Activated CD4-positive, alpha-beta T cell treated with anti-CD3 and anti-CD28 coated beads for 24 hours (primary cell): ENCODE results near the gene POLD2.

Source experiments
- DNase-seq, 2 donors: peaks; one replicate each; pipeline ENCODE4 v3.0.0-alpha.2; 2020; ENCODE audit warnings: low read depth in 2 of 2

Gene POLD2

DNA sequence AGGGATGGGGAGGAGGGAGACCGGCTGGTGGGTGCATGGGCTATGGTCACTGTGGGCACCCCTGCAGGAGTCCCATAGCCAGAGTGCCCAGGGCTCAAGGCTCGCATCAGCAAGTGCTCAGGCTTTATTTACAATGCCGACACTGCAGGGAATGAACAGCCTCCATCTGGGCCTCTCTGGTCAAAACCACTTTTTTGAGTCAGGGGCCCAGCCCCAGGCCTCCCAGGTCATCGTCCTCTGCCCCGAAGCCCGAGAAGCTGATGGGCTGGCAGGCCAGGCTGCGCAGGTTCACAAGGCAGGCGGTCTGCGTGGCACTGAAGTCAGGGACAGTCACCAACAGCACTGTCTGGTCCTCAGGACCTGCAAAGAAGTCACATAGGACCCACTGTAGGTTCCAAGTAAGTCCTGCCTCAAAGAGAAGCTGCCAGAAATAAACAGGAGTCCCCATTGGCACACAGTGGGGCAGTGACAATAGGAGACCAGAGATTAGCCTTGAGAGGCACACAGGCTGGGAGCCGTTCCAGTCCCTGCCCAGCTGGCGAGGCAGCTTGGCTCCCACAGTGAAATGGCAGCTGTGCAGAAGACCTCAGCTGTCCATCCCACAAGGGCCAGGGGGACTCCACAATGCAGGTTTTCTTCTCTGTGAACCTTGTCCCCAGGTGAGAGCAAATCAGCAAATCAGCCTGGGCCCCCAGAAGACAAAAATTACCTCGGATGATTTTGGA lies 8.6 kb downstream of the POLD2 start:
- DNase-seq = no peak

DNA sequence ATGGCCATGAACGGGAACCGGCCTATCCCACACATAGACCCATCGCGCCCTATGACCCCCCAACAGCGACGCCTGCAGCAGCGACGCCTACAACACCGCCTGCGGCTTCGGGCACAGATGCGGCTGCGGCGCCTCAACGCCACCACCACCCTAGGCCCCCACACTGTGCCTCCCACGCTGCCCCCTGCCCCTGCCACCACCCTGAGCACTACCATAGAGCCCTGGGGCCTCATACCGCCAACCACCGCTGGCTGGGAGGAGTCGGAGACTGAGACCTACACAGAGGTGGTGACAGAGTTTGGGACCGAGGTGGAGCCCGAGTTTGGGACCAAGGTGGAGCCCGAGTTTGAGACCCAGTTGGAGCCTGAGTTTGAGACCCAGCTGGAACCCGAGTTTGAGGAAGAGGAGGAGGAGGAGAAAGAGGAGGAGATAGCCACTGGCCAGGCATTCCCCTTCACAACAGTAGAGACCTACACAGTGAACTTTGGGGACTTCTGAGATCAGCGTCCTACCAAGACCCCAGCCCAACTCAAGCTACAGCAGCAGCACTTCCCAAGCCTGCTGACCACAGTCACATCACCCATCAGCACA lies 9.5 kb downstream of the POLD2 start:
- DNase-seq = no peak

DNA sequence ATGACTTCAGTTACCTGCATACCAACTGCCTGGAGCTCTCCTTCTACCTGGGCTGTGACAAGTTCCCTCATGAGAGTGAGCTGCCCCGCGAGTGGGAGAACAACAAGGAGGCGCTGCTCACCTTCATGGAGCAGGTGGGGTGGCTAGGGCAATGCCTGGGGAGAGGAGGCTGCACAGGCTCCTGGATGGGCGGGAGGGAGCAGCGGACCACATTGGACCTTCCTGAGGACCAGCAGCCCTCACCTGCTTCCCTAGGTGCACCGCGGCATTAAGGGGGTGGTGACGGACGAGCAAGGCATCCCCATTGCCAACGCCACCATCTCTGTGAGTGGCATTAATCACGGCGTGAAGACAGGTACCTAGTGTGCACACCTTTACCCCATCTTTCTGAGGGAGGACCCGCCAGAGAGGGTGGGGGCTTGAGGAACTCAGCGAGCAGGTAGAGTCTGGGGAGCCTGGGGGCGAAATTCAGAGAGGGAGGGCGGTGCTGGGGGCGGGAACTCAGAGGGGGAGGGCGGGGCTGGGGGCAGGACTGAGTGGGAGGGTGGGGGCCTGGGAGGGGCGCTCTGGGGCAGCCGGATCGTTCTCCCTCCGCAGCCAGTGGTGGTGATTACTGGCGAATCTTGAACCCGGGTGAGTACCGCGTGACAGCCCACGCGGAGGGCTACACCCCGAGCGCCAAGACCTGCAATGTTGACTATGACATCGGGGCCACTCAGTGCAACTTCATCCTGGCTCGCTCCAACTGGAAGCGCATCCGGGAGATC lies 10.2 kb downstream of the POLD2 start:
- DNase-seq = no peak

DNA sequence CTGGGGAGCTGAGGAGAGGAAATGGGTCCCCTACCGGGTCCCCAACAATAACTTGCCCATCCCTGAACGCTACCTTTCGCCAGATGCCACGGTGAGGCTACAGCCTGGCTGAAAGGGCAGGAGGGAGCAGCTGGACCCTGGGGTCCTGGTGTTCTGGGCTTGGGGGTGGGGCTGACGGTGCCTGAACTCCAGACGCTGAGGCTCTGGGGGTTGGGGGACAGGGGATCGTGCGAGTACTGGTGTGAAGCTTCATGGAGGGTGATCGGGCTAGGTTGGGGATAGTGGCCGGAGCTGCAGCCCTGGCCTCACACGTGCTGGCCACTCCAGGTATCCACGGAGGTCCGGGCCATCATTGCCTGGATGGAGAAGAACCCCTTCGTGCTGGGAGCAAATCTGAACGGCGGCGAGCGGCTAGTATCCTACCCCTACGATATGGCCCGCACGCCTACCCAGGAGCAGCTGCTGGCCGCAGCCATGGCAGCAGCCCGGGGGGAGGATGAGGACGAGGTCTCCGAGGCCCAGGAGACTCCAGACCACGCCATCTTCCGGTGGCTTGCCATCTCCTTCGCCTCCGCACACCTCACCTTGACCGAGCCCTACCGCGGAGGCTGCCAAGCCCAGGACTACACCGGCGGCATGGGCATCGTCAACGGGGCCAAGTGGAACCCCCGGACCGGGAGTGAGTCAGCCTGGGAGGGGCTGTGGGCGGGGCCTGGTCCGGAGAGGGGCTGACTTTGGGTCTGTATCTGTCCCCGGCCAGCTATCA lies 10.9 kb downstream of the POLD2 start:
- DNase-seq = no peak

DNA sequence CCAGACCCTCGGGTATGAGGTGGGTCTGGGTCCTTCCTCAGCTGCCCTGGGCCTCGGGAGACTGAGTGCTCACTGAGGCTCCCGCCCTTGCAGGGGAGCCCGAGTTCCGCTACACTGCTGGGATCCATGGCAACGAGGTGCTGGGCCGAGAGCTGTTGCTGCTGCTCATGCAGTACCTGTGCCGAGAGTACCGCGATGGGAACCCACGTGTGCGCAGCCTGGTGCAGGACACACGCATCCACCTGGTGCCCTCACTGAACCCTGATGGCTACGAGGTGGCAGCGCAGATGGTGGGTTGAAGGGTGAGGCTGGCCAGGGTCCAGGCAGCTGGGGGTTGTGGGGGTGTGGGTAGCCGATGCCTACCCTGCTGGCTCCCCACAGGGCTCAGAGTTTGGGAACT lies 11.6 kb downstream of the POLD2 start:
- DNase-seq = no peak

DNA sequence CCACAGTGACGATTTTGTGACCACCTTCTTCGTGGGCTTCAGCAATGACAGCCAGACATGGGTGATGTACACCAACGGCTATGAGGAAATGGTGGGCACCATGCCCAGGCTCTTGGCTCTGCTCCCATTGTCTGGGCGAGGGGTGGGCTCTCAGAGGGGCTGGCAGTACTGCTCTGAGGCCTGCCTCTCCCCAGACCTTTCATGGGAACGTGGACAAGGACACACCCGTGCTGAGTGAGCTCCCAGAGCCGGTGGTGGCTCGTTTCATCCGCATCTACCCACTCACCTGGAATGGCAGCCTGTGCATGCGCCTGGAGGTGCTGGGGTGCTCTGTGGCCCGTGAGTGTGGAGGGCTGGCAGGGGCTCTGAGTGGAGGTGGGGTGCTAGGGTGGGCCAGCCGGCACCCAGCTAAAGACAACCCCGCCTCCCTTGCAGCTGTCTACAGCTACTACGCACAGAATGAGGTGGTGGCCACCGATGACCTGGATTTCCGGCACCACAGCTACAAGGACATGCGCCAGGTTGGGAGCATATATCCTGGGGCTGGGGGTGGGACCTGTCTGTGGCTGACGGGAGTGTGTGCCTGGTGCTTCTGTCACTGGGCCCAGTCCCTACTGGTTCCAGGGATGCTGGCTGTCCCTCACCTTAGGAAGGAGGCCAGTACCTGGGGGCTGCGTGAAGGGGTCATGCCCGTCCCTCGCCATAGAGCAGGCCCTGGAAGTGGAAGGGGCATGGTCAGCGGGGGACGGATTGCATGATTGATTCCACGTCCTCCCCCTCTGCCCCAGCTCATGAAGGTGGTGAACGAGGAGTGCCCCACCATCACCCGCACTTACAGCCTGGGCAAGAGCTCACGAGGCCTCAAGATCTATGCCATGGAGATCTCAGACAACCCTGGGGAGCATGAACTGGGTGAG lies 12.4 kb downstream of the POLD2 start:
- no peak for DNase-seq

DNA sequence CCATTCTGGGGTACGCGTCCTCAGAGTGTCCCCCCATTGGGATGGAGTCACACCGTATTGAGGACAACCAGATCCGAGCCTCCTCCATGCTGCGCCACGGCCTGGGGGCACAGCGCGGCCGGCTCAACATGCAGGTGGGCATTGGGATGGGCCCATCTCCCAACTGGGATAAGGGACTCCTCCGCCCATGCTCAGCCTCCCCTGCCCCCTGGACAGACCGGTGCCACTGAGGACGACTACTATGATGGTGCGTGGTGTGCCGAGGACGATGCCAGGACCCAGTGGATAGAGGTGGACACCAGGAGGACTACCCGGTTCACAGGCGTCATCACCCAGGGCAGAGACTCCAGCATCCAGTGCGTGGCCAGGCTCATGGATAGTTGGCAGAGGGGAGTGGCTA lies 13.4 kb downstream of the POLD2 start:
- DNase-seq = no peak

DNA sequence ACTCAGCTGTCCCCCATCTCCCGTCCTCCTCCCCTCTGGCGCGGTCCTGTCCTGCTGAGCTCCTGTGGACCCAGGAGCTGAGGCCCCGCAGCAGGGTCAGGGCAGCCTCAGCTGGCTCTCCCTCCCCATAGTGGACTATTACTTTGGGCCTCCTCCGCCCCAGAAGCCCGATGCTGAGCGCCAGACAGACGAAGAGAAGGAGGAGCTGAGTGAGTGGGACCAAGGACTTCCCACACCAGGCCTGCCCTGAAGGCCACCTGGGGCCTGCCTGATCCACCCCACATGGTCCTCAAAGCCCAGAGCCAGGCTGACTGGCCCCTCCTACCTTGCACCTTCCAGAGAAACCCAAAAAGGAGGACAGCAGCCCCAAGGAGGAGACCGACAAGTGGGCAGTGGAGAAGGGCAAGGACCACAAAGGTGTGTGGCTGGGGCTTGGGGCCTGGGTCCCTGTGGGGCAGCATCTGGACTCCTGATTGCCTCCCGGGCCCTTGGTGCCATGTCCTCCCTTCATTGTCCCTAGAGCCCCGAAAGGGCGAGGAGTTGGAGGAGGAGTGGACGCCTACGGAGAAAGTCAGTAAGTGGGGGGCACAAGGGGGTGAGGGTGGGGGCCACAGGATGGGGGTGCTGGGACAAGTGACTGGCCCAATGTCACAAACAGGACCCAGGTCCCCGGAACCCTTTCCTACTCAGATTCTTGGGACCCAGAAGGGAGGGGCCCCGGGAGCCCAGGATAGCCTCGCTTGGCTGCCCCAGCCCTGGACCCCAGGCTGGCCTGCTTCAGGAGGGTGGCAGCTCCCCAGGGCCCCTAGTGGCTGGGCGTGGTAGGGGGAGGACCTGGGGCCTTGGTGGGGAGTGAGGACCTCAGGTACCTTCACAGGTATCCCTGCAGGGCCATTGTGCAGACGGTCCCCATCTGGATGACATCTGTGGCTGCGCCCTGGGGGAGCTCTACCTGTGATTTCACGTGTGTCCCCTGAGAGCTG lies 14.3 kb downstream of the POLD2 start:
- DNase-seq = no peak

DNA sequence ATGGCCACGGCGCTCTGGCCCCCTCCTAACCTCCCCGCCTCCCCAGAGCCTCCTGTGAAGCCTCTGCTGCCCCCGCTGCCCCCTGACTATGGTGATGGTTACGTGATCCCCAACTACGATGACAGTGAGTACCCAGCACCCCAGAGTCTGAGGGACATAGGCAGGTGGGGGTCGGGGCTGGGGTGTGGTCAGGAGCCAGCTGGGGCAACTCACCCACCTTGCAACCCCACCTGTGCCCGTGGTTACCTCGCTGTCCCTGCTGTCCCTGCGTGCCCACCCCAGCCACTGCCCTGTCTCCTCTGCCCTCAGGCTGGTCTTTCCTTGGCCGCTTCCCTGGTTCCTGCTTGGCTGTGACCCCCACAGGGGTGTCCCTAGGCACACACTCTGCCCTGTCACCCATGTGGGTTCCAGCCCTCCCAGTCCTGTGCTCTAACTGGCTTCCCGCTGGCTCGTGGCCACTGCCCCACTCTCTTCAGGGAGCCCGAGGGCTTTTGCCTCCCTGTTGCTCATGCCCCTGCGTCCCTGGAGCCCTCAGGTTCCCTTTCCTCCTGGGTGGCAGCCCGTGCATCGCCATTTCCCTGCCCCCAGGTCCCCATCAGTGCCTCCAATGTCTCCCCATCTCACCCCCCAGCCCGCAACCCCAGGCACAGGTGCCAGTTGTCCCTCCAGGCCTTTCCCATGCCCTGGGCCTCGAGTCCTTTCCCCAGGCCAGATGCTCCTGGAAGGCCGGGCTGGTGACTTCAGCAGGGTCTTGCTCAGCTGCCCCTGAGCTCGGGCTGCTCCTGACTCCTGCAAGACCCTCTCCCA lies 15.2 kb downstream of the POLD2 start:
- no peak for DNase-seq

DNA sequence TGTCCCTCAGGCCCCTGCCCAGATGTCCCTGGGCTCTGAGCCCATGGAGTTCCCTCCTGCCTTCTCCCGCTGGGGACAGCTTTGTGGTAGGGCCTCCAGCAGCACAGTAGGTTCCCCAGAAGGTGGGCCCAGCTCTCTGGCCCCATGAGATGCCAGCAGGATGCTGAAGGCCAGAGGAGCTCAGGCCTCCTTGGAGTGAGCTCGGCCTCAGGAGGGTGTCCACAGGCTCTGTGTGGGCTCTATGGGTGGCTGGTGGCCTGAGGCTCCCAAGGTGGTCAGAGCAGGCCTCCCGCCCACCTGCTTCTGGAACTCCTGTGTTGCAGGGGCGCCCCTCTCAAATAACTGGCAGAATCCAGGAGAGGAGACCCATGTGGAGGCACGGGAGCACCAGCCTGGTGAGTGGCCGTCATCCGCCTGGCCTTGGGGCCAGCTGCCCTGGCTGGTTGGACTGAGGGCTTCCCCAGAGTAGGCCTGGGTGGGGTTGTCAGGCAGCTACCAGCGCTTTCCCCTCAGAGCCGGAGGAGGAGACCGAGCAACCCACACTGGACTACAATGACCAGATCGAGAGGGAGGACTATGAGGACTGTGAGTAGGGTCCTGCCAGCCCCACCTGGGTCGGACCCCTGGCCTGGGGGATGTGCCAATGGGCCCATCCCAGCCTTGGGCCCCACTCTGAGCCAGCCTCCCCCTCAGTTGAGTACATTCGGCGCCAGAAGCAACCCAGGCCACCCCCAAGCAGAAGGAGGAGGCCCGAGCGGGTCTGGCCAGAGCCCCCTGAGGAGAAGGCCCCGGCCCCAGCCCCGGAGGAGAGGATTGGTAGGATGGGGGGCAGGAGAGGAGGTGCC lies 16.0 kb downstream of the POLD2 start:
- DNase-seq = no peak

DNA sequence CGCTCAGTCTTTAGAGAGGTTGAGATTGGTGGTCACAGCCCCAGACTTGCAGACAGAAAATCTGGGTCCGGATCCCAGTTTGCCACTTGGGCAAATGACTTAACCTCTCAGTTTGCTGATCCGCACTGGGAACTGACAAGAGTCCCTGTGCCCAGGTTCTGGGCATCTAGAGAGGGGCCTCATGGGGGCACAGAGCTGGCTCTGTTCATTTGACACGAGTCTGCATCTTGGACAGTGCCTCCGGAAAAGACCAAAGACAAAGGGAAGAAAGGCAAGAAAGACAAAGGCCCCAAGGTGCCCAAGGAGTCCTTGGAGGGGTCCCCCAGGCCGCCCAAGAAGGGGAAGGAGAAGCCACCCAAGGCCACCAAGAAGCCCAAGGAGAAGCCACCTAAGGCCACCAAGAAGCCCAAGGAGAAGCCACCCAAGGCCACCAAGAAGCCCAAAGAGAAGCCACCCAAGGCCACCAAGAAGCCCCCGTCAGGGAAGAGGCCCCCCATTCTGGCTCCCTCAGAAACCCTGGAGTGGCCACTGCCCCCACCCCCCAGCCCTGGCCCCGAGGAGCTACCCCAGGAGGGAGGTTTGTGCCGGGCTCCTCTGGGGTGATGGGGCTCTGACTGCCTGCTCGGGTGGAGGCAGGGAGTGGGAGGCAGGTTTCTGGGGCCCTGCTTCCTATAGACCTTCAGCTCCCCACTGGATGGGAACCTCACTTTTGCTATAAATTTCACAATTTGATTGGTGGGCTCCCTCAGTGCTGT lies 16.9 kb downstream of the POLD2 start:
- no peak for DNase-seq

DNA sequence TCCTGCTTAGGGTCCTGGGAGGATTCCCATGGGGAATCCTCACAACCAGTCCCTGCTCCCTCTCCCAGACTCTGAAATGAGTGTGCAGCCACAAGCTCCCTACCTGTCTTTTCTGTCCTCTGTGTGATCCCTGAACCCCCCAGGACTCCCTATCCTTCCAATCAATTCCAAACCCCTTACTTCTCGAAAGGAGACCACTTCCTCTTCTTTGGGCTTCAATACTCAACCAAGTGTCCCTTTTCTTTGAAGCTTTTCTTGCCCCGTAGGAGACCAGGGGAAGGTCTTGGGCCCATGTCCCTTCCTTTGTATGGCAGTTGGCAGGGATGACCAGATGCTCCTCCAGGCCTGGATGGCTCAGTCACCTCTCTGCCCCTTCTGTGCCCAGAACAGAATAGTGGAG lies 17.5 kb downstream of the POLD2 start:
- DNase-seq = no peak

DNA sequence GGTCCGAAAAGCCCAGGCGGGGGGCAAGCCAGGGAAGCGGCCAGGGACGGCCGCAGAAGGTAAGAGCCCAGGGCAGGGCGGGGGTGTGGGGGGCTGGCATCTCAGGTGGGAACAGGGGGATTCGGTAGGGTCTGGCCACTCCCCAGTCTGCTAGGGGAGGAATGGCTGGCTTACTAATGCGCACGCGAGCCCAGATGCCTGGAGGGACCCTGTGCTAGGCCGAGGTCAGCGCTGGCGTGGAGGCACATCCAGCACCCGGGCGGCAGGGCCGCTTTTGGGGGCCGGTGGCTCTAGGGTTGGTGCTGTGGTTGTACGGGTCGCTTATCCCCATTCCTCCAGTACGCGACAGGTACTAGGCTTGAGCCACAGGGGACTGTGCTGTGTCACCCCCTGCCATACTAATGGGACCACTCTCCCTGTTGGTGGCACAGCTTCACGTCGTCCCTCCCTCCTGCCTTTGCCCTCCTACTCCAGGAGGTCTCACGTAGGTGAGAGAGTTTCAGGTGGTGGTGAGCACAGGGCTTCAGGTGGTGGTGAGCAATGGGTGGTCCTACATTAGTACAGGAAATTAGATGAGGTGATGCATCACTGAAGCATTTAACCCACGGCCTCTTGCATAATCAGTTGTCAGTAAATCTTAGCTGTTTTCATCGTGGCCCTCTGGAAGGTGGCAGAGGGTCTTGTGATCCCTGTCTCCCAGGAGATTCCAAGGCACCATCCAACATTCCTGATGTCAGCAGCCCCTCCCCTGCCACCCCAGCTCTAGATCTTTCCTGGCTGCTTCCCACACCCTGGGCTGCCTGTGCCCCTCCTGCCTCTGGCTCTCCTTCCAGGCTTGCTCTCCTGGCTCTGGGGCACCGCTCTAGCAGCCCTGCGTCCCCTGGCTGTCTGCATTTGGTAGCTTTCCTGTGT lies 18.2 kb downstream of the POLD2 start:
- DNase-seq = no peak

DNA sequence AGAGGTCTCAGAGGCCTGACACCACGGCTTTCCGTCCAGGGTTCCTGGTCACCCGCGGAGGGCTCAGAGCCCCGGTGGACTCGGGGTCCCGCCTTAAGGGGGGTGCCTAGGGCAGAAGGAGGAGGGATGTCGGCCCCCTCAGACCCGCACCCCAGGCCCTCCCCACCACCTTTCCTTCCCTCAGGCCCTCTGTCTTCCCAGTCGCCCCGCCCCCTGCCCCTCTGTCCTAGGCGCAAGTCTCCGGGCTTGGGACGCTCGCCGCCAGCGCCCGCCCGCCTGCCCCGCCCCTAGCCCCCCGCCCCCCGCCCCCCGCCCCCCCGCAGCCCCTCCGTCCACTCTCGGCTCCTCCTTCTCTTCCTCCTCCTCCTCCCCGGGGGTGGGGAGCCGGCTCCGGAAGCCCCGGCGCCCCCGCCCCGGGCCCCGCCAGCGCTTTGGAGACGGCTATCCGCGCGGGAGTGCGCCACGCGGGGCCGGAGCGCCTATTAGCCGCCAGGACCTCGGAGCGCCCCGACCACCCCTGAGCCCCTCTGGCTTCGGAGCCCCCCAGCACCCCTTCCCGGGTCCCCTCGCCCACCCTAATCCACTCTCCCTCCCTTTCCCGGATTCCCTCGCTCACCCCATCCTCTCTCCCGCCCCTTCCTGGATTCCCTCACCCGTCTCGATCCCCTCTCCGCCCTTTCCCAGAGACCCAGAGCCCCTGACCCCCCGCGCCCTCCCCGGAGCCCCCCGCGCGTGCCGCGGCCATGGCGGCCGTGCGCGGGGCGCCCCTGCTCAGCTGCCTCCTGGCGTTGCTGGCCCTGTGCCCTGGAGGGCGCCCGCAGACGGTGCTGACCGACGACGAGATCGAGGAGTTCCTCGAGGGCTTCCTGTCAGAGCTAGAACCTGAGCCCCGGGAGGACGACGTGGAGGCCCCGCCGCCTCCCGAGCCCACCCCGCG lies 19.2 kb downstream of the POLD2 start, which contains the start of gene AEBP1:
AEBP1 (plus strand) TSS at position 423 of the 937 bp plus-strand sequence; CDS start at position 744, 321 bp downstream.
- DNase-seq = no peak

DNA sequence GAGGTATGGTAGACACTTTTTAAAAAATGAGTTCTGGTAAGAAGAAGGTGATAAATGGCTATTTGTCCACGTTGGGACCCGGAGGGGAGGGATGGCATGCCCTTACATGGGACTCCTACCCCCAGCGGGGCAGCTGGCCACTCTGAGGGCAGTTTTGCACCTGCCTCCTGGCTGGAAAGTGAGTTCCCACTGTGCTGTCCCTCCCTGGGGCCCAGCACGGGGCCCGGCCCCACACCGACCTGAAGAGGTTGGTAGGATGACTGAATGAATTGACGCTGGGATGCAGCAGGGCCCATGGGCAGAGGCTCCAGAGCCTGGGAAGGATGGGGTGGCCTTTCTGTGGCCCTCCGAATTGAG lies 19.8 kb downstream of the POLD2 start:
- no peak for DNase-seq
